GM13976 (cell line): Measurements from ENCODE around the gene TCP1.
A peak's percentile ranks its signal among the peaks of the same experiment; 100 is the strongest.
"Not testable (repeated sequence)": the region's sequence is repeated elsewhere in the genome, so short reads cannot be mapped to it uniquely, and the experiment has no call there.

Experiments used
- DNase-seq: peaks from one replicate; pipeline ENCODE4 v3.0.0; 2012; ENCODE audit warnings: low spot score
- in situ Hi-C: fragments of 300-500 bp; cut with MboI; formaldehyde crosslinking; loops from one replicate; pipeline ENCODE4 v1.12.0; 2022; ENCODE audit warnings: low sequenced_read_pairs, mixed read lengths, inconsistent platforms; ENCODE audit not compliant: unreplicated experiment
- TF ChIP-seq, protein P1 (sequence below): IDR thresholded peaks from 2 replicates; pipeline ENCODE4 v1.5.1; 2012; ENCODE audit warnings: borderline replicate concordance, mild to moderate bottlenecking; ENCODE audit not compliant: insufficient read depth; ENCODE audit errors: extremely low read depth, missing control alignments, control extremely low read depth

Gene TCP1

GRCh38 chr6:159736908-159737307, 52.5 kb downstream of the TCP1 start:
- no peak for DNase-seq
- TF ChIP-seq, protein P1, sequence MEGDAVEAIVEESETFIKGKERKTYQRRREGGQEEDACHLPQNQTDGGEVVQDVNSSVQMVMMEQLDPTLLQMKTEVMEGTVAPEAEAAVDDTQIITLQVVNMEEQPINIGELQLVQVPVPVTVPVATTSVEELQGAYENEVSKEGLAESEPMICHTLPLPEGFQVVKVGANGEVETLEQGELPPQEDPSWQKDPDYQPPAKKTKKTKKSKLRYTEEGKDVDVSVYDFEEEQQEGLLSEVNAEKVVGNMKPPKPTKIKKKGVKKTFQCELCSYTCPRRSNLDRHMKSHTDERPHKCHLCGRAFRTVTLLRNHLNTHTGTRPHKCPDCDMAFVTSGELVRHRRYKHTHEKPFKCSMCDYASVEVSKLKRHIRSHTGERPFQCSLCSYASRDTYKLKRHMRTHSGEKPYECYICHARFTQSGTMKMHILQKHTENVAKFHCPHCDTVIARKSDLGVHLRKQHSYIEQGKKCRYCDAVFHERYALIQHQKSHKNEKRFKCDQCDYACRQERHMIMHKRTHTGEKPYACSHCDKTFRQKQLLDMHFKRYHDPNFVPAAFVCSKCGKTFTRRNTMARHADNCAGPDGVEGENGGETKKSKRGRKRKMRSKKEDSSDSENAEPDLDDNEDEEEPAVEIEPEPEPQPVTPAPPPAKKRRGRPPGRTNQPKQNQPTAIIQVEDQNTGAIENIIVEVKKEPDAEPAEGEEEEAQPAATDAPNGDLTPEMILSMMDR, result no peak
- in situ Hi-C loops, result no loop called here

- in situ Hi-C loops, DNase-seq: not testable (repeated sequence)
These were observed 56.0 kb downstream of the TCP1 start for GRCh38 chr6:159733395-159733794.

GRCh38 chr6:159732550-159732949, 56.9 kb downstream of the TCP1 start:
- in situ Hi-C loops, DNase-seq: not testable (repeated sequence)

DNA sequence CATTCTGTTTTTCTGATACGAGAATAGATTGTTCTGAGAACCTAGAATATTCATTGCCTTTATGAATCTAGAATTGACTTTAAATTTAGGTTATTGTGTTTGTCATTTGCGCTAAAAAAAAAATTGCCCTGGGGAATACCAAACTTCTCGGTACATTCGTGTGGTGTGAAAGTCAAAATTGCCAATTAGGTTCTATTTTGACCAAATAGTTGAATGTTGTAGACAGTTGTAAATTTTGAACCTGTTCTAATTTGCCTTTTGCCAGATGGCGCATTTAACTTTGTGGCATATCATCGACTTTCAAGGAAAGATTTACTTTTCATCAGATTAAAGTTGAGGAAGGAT, 59.1 kb downstream of the TCP1 start:
- DNase-seq, result no peak
- in situ Hi-C loops, result no loop called here
- TF ChIP-seq, protein P1, result no peak

DNA sequence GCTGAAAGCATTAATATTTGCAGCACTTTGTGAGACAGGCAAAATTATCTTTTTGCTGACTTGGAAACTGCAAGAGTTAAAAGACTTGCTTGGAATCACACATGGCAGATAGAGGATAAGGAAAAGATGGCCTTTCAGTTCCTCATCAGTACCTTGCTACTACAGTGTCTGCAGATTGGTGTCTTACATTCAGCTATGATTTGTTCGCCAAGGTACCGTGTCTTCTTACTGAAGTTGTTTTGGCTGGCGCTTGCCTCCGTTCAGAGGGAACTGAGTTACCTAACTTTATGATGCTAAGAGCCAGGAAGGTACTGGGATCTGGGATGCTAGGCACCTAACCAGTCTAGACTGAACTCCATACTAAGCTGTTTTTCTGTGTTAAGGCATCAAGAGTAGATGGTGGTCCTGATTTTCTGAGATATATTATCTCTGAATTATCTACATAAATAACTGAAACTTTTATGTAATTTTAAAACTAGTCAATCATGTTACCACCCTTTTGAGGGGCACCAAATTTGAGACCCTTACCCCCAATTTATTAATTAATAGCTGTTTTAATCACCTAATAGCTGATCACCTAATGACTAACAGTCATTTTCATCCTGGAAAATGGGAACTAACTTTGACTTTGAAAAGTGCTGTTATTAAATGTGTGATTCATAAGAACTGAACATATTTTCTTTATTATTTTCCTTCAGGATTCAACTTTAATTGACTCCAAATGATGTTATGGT, 59.6 kb downstream of the TCP1 start:
- in situ Hi-C loops, result no loop called here
- TF ChIP-seq, protein P1, result no peak
- DNase-seq, result peak; percentile 38

- in situ Hi-C loops, result no loop called here
- TF ChIP-seq, protein P1, result no peak
- no peak for DNase-seq
These were observed 60.9 kb downstream of the TCP1 start for GRCh38 chr6:159728531-159728964.
